Measurements from ENCODE around the gene ZNF750.
A peak's percentile ranks its signal among the peaks of the same experiment; 100 is the strongest.

The ZNF750 gene

GRCh38 chr17:82791532-82791931 is 48.3 kb downstream of the ZNF750 start (continued):
- TF ChIP-seq ZNF544 (tag by site-specific recombination; IDR thresholded peaks at IDR 0.05) (no peak), ZNF600 (tag by site-specific recombination; IDR thresholded peaks at IDR 0.05) (peak; percentile 67), ZNF658 (tag by site-specific recombination; IDR thresholded peaks at IDR 0.05) (no peak), ZNF341 (tag by site-specific recombination; IDR thresholded peaks at IDR 0.05; ENCODE audit: low read depth) (peak; percentile 33; the same call in 1 of the 2 replicates)
- TF ChIP-seq, protein P1, sequence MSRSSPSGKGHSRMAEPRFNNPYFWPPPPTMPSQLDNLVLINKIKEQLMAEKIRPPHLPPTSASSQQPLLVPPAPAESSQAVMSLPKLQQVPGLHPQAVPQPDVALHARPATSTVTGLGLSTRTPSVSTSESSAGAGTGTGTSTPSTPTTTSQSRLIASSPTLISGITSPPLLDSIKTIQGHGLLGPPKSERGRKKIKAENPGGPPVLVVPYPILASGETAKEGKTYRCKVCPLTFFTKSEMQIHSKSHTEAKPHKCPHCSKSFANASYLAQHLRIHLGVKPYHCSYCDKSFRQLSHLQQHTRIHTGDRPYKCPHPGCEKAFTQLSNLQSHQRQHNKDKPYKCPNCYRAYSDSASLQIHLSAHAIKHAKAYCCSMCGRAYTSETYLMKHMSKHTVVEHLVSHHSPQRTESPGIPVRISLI (tag by site-specific recombination; IDR thresholded peaks at IDR 0.05) = no peak

- ChIA-PET POLR2A (no interaction called here), CTCF (interaction anchor here (0.8 to 1.6 kb wide), 3 partner anchors 8 to 127 kb away, joined by 3 to 8 read pairs (median 4); no protein-coding TSS in a partner anchor)
- H3K9me3 ChIP-seq (ENCODE audit: control insufficient read depth, insufficient read depth, low read depth, low read length) = no peaks in the 10 kb centered on the region
- no peak overlapping the region for H3K27ac ChIP-seq (ENCODE audit: extremely low read depth, low read depth, low read length)
- TF ChIP-seq ZSCAN16 (tag by site-specific recombination; IDR thresholded peaks at IDR 0.05) = no peak
- TF ChIP-seq, protein P2, sequence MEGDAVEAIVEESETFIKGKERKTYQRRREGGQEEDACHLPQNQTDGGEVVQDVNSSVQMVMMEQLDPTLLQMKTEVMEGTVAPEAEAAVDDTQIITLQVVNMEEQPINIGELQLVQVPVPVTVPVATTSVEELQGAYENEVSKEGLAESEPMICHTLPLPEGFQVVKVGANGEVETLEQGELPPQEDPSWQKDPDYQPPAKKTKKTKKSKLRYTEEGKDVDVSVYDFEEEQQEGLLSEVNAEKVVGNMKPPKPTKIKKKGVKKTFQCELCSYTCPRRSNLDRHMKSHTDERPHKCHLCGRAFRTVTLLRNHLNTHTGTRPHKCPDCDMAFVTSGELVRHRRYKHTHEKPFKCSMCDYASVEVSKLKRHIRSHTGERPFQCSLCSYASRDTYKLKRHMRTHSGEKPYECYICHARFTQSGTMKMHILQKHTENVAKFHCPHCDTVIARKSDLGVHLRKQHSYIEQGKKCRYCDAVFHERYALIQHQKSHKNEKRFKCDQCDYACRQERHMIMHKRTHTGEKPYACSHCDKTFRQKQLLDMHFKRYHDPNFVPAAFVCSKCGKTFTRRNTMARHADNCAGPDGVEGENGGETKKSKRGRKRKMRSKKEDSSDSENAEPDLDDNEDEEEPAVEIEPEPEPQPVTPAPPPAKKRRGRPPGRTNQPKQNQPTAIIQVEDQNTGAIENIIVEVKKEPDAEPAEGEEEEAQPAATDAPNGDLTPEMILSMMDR (tag by site-specific recombination; IDR thresholded peaks at IDR 0.05) = no peak
- TF ChIP-seq, protein P3, sequence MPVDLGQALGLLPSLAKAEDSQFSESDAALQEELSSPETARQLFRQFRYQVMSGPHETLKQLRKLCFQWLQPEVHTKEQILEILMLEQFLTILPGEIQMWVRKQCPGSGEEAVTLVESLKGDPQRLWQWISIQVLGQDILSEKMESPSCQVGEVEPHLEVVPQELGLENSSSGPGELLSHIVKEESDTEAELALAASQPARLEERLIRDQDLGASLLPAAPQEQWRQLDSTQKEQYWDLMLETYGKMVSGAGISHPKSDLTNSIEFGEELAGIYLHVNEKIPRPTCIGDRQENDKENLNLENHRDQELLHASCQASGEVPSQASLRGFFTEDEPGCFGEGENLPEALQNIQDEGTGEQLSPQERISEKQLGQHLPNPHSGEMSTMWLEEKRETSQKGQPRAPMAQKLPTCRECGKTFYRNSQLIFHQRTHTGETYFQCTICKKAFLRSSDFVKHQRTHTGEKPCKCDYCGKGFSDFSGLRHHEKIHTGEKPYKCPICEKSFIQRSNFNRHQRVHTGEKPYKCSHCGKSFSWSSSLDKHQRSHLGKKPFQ (tag by site-specific recombination; IDR thresholded peaks at IDR 0.05) = no peak
- no peak for TF ChIP-seq TSHZ1 (tag by site-specific recombination; IDR thresholded peaks at IDR 0.05; ENCODE audit: borderline replicate concordance)
- TF ChIP-seq ZNF292 (tag by site-specific recombination; IDR thresholded peaks at IDR 0.05; ENCODE audit: borderline replicate concordance, low read depth) = no peak
- no peak for TF ChIP-seq ZNF394 (tag by site-specific recombination; IDR thresholded peaks at IDR 0.05; ENCODE audit: borderline replicate concordance)
- TF ChIP-seq ZNF549 (tag by site-specific recombination; IDR thresholded peaks at IDR 0.05) = no peak
- no peak for TF ChIP-seq HOXD13 (CRISPR knock-in tag; IDR thresholded peaks at IDR 0.05; ENCODE audit: borderline replicate concordance)
- TF ChIP-seq SP2 (tag by site-specific recombination; IDR thresholded peaks at IDR 0.05) = no peak
- no peak for TF ChIP-seq OSR2 (tag by site-specific recombination; IDR thresholded peaks at IDR 0.05)
- no peak for TF ChIP-seq ZNF664 (tag by site-specific recombination; IDR thresholded peaks at IDR 0.05)
- TF ChIP-seq, protein P4, sequence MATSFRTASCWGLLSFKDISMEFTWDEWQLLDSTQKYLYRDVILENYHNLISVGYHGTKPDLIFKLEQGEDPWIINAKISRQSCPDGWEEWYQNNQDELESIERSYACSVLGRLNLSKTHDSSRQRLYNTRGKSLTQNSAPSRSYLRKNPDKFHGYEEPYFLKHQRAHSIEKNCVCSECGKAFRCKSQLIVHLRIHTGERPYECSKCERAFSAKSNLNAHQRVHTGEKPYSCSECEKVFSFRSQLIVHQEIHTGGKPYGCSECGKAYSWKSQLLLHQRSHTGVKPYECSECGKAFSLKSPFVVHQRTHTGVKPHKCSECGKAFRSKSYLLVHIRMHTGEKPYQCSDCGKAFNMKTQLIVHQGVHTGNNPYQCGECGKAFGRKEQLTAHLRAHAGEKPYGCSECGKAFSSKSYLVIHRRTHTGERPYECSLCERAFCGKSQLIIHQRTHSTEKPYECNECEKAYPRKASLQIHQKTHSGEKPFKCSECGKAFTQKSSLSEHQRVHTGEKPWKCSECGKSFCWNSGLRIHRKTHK (tag by site-specific recombination; IDR thresholded peaks at IDR 0.05) = no peak
- peaks cover 0 to 12% of the 10 kb centered on the region in 2 experiments; a peak in 2 of 3 replicates for H3K36me3 ChIP-seq (ENCODE audit: control insufficient read depth in 2 of 2, insufficient read depth in 1 of 2, low read length in 2 of 2)
- H3K4me3 ChIP-seq (ENCODE audit: low read depth, low read length) = no peak overlapping the region
- no peaks in the 10 kb centered on the region for H3K4me1 ChIP-seq (ENCODE audit: control insufficient read depth, insufficient read depth, low read length)
These were observed 49.4 kb downstream of the ZNF750 start for GRCh38 chr17:82790391-82790790.

Data from HEK293 (cell line).